A375 (cell line): ENCODE results near the gene PXDC1. TPM values are rescaled to one million over a fixed set of nuclear protein-coding genes. Genes with fewer than 3 reads are reported as not detected.

Experiments
- small RNA-seq: library from RNA; depleted of rRNA; stranded (forward); fragments of <200 nt; gene quantifications from one replicate; pipeline ENCODE3, GENCODE V24; 2014
- total RNA-seq: library from RNA; depleted of rRNA; stranded (reverse); fragments of >200 nt; shearing (Covaris generic); gene quantifications from 2 replicates; pipeline ENCODE4 v1.2.3, GENCODE V29; 2014; rRNA removed

PXDC1 gene
- total RNA-seq: 60.1 and 60.7 TPM in 2 replicates

GRCh38 chr6:3751077-3751729, at the start of gene PXDC1:
TSS of gene PXDC1 (minus strand) at chr6:3751713. CDS start at chr6:3751531, 182 bp downstream.

Small RNAs within 50 kb of the gene (small RNA-seq; reads per million reads assigned to genes)
- gene AL033523.1: not detected

Other genes starting within 250 kb of the PXDC1 start
- 4.9 and 5.7 TPM in 2 replicates for gene FAM50B, start 97.7 kb upstream of the PXDC1 start, total RNA-seq